Testis (tissue), 2 donors: ENCODE data around the gene TMEM150C.

Experiments used
- POLR2A ChIP-seq: fragments of 450-650 bp; IDR thresholded peaks from one replicate; pipeline ENCODE4 v1.6.1; 2017; ENCODE audit warnings: antibody characterized with exemption, mild to moderate bottlenecking, moderate library complexity
- TF ChIP-seq, protein P1 (sequence below), 3 experiments: fragments of 450-650 bp in 2 of 3; fragments of 200-600 bp in 1 of 3; sonication (generic) in 1 of 3; IDR thresholded peaks; one replicate each; pipeline ENCODE4 v1.5.1; 2016 to 2019; ENCODE audit warnings: antibody characterized with exemption in 3 of 3, mild to moderate bottlenecking in 2 of 3, moderate library complexity in 1 of 3

DNA sequence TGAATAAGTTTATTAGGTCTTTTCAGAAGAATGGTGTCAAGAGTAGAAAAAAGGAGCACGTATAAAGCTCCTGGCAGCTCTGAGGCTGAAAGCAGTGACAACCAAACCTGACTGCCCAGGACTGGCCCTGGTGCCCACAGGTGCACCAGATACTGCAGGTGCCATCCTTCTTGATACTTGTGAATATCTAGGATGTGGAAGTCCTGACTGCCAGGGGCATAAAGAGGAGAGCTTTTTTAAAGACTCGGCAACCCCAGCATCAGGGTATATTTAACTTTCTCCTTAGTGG, 60.7 kb downstream of the TMEM150C start:
- TF ChIP-seq, protein P1, sequence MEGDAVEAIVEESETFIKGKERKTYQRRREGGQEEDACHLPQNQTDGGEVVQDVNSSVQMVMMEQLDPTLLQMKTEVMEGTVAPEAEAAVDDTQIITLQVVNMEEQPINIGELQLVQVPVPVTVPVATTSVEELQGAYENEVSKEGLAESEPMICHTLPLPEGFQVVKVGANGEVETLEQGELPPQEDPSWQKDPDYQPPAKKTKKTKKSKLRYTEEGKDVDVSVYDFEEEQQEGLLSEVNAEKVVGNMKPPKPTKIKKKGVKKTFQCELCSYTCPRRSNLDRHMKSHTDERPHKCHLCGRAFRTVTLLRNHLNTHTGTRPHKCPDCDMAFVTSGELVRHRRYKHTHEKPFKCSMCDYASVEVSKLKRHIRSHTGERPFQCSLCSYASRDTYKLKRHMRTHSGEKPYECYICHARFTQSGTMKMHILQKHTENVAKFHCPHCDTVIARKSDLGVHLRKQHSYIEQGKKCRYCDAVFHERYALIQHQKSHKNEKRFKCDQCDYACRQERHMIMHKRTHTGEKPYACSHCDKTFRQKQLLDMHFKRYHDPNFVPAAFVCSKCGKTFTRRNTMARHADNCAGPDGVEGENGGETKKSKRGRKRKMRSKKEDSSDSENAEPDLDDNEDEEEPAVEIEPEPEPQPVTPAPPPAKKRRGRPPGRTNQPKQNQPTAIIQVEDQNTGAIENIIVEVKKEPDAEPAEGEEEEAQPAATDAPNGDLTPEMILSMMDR (IDR thresholded peaks at IDR 0.05) = no peak
- TF ChIP-seq POLR2A = no peak
